GM12873 (cell line): ENCODE measurements around the gene SFN.

Experiments used
- CTCF ChIP-seq: IDR thresholded peaks from 2 replicates; pipeline ENCODE4 v1.5.1; 2012; ENCODE audit warnings: low read depth, mild to moderate bottlenecking, moderate library complexity, low read length, control low read depth; ENCODE audit not compliant: insufficient read depth; ENCODE audit errors: missing control alignments

The SFN gene

GRCh38 chr1:26862781-26863684, at the start of gene SFN:
Gene SFN (plus strand): TSS chr1:26863149. CDS start chr1:26863213, 64 bp downstream.
- TF ChIP-seq CTCF: peak; percentile 79

GRCh38 chr1:26814377-26814776, 48.6 kb upstream of the SFN start:
- no peak for TF ChIP-seq CTCF

GRCh38 chr1:26814893-26815292, 48.1 kb upstream of the SFN start:
- TF ChIP-seq CTCF: no peak

- peak; percentile 72 for TF ChIP-seq CTCF
These were observed 42.1 kb upstream of the SFN start for GRCh38 chr1:26820784-26821269.

- TF ChIP-seq CTCF: no peak
These were observed 40.1 kb upstream of the SFN start for GRCh38 chr1:26822737-26823395.

- no peak for TF ChIP-seq CTCF
These were observed 38.2 kb upstream of the SFN start for GRCh38 chr1:26824731-26825130.
